OCI-LY1 (cell line): ENCODE results near the gene ANKLE2.

Experiments used
- CTCF ChIP-seq: fragments of 200-600 bp; sonication (generic), shearing (Covaris generic); IDR thresholded peaks from 2 replicates; pipeline ENCODE4 v1.5.1; 2017; ENCODE audit warnings: mild to moderate bottlenecking, antibody characterized with exemption, low read length, moderate library complexity, mixed read lengths
- EZH2 ChIP-seq: fragments of 200-600 bp; sonication (generic), shearing (Covaris generic); IDR thresholded peaks from 2 replicates; pipeline ENCODE4 v1.8.0; 2017; ENCODE audit warnings: borderline replicate concordance, mixed run types, mild to moderate bottlenecking, antibody characterized with exemption, low read length, moderate library complexity, mixed read lengths

GRCh38 chr12:132765361-132765760 lies 3.7 kb upstream of the ANKLE2 start:
- TF ChIP-seq CTCF, result no peak
- TF ChIP-seq EZH2, result no peak
